Esophagus squamous epithelium (tissue), 4 donors: ENCODE data around the gene ASB2.

Experiments used
- POLR2A ChIP-seq, 4 donors: fragments of 450-650 bp; IDR thresholded peaks; one replicate each; pipeline ENCODE4 v1.6.1; 2017; ENCODE audit warnings: antibody characterized with exemption in 4 of 4, mild to moderate bottlenecking in 4 of 4, moderate library complexity in 3 of 4
- TF ChIP-seq, protein P1 (sequence below), 6 experiments: fragments of 450-650 bp in 4 of 6; fragments of 200-600 bp in 2 of 6; sonication (generic) in 2 of 6; IDR thresholded peaks; one replicate each; pipeline ENCODE4 v1.5.1; 2016 to 2019; ENCODE audit warnings: antibody characterized with exemption in 6 of 6, mild to moderate bottlenecking in 4 of 6, moderate library complexity in 4 of 6

DNA sequence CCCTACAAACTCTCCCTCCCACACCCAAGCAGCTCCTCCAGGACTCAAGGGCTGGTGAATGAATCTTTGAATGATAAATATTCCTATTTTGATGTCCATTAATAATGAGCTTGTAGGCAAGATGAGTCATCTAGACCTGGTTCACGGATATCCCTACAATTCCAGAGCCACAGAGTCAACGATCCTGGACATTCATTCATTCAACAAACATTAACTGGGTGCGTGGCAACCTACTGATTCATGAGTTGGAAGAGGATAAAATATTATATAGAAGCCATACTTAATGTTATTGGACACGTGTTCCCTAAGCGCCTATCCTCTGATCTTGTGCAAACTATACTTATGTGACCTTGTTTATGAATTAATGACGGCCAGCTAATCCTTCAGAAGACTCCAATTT lies 49.4 kb upstream of the ASB2 start:
- TF ChIP-seq, protein P1, sequence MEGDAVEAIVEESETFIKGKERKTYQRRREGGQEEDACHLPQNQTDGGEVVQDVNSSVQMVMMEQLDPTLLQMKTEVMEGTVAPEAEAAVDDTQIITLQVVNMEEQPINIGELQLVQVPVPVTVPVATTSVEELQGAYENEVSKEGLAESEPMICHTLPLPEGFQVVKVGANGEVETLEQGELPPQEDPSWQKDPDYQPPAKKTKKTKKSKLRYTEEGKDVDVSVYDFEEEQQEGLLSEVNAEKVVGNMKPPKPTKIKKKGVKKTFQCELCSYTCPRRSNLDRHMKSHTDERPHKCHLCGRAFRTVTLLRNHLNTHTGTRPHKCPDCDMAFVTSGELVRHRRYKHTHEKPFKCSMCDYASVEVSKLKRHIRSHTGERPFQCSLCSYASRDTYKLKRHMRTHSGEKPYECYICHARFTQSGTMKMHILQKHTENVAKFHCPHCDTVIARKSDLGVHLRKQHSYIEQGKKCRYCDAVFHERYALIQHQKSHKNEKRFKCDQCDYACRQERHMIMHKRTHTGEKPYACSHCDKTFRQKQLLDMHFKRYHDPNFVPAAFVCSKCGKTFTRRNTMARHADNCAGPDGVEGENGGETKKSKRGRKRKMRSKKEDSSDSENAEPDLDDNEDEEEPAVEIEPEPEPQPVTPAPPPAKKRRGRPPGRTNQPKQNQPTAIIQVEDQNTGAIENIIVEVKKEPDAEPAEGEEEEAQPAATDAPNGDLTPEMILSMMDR (IDR thresholded peaks at IDR 0.05) = no peak
- no peak for TF ChIP-seq POLR2A (IDR thresholded peaks at IDR 0.05)
